PFSK-1 (cell line): ENCODE results near the gene B3GAT1. TPM values are rescaled to one million over a fixed set of nuclear protein-coding genes. Genes with fewer than 3 reads are reported as not detected.

Experiments used
- FOXP2 ChIP-seq: optimal IDR thresholded peaks from 2 replicates; pipeline ENCODE3; 2011; ENCODE audit warnings: borderline replicate concordance, control low read depth, inconsistent platforms; ENCODE audit not compliant: insufficient read depth; ENCODE audit errors: extremely low read length, extremely low read depth
- POLR2AphosphoS5 ChIP-seq: IDR thresholded peaks from 2 replicates; pipeline ENCODE4 v1.6.1; 2012; ENCODE audit warnings: low read depth, mild to moderate bottlenecking, control low read depth, low read length, moderate library complexity
- REST ChIP-seq, 2 experiments: IDR thresholded peaks; 2 replicates each; pipeline versions ENCODE4 v1.6.1 to v1.8.0; 2011 to 2012; ENCODE audit warnings: low read depth in 2 of 2, low read length in 2 of 2, control low read depth in 1 of 2, inconsistent platforms in 1 of 2, mild to moderate bottlenecking in 1 of 2, moderate library complexity in 1 of 2; ENCODE audit not compliant: insufficient read depth in 1 of 2
- SIN3A ChIP-seq: IDR thresholded peaks from 2 replicates; pipeline ENCODE4 v1.6.1; 2012; ENCODE audit warnings: mild to moderate bottlenecking, low read length, moderate library complexity, borderline replicate concordance; ENCODE audit not compliant: insufficient read depth
- TAF1 ChIP-seq: IDR thresholded peaks from 2 replicates; pipeline ENCODE4 v1.6.1; 2012; ENCODE audit warnings: low read length, control low read depth, borderline replicate concordance; ENCODE audit not compliant: insufficient read depth
- polyA plus RNA-seq: library from polyadenylated mRNA; unstranded; fragments of >200 nt; gene quantifications from one replicate; pipeline ENCODE4 v1.2.1, GENCODE V29; 2012; ENCODE audit warnings: low read depth, missing spikeins; ENCODE audit not compliant: insufficient read length

The B3GAT1 gene, protein sequence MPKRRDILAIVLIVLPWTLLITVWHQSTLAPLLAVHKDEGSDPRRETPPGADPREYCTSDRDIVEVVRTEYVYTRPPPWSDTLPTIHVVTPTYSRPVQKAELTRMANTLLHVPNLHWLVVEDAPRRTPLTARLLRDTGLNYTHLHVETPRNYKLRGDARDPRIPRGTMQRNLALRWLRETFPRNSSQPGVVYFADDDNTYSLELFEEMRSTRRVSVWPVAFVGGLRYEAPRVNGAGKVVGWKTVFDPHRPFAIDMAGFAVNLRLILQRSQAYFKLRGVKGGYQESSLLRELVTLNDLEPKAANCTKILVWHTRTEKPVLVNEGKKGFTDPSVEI
- 0.21 TPM for polyA plus RNA-seq

GRCh38 chr11:134412203-134413042 lies at the start of gene B3GAT1:
B3GAT1 (minus strand) TSS chr11:134412242; CDS start chr11:134387659, 24,583 bp downstream.
- TF ChIP-seq SIN3A = no peak
- no peak for TF ChIP-seq TAF1
- TF ChIP-seq POLR2AphosphoS5 = no peak
- no peak for TF ChIP-seq REST (IDR thresholded peaks at IDR 0.05; ENCODE audit: insufficient read depth in 1 of 2, low read depth in 2 of 2, low read length in 2 of 2)
- TF ChIP-seq FOXP2 = no peak

- no peak for TF ChIP-seq REST (IDR thresholded peaks at IDR 0.05; ENCODE audit: insufficient read depth in 1 of 2, low read depth in 2 of 2, low read length in 2 of 2)
These were observed 49.6 kb upstream of the B3GAT1 start for GRCh38 chr11:134461621-134462020.

DNA sequence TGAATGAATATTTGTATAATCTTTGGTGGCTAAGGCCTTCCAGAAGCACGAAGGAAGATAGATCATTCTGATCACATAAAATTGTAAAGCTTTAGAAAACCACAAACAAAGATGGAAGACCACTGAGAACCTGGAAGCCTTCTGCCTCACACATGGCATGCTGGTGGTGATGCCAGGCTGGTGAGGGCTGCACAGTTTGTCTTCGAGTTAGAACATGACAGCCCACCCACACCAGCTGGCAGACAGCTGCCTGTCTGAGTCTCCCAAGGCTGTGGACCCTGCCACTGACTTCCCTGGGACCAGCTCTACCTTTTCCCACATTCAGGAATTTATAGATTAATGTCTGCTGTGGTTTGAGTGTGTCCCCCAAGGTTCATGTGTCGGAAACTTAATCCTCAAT lies 48.8 kb upstream of the B3GAT1 start:
- TF ChIP-seq SIN3A (no peak), REST (IDR thresholded peaks at IDR 0.05; ENCODE audit: insufficient read depth in 1 of 2, low read depth in 2 of 2, low read length in 2 of 2) (no peak), TAF1 (no peak), POLR2AphosphoS5 (no peak), FOXP2 (no peak)

GRCh38 chr11:134460062-134460561 lies 48.1 kb upstream of the B3GAT1 start:
- TF ChIP-seq TAF1 (no peak), REST (IDR thresholded peaks at IDR 0.05; ENCODE audit: insufficient read depth in 1 of 2, low read depth in 2 of 2, low read length in 2 of 2) (no peak), POLR2AphosphoS5 (no peak), SIN3A (no peak), FOXP2 (no peak)
